NCI-H2107 treated with DMSO at 0.1 percent for 48 hours (cell line): ENCODE data around the gene ATAD3B.
"Not testable (repeated sequence)": the region's sequence is repeated elsewhere in the genome, so short reads cannot be mapped to it uniquely, and the experiment has no call there.

ENCODE experiments used
- DNase-seq: peaks from one replicate; lab custom pipeline; 2025; ENCODE audit not compliant: unreplicated experiment; lab: John Stamatoyannopoulos, UW

Gene ATAD3B

GRCh38 chr1:1432951-1433803 lies 38.4 kb upstream of the ATAD3B start:
- DNase-seq = no peak

- DNase-seq = no peak
These were observed 37.8 kb upstream of the ATAD3B start for GRCh38 chr1:1433804-1434130.

- no peak for DNase-seq
These were observed 37.3 kb upstream of the ATAD3B start for GRCh38 chr1:1434131-1434823.

GRCh38 chr1:1434824-1435105 lies 36.8 kb upstream of the ATAD3B start:
- no peak for DNase-seq

- no peak for DNase-seq
These were observed 36.3 kb upstream of the ATAD3B start, which contains the start of gene VWA1 for GRCh38 chr1:1435106-1435903. VWA1 (plus strand) TSS chr1:1435690; CDS start chr1:1435749, 59 bp downstream.

GRCh38 chr1:1435911-1436629 lies 35.5 kb upstream of the ATAD3B start:
- DNase-seq = no peak

- DNase-seq = no peak
These were observed 34.9 kb upstream of the ATAD3B start for GRCh38 chr1:1436630-1437032.

GRCh38 chr1:1437033-1437903 lies 34.3 kb upstream of the ATAD3B start:
- no peak for DNase-seq

- no peak for DNase-seq
These were observed 33.6 kb upstream of the ATAD3B start for GRCh38 chr1:1437904-1438376.

- no peak for DNase-seq
These were observed 32.8 kb upstream of the ATAD3B start for GRCh38 chr1:1438531-1439381.

- DNase-seq = no peak
These were observed 31.9 kb upstream of the ATAD3B start for GRCh38 chr1:1439546-1440261.

- DNase-seq = no peak
These were observed 31.1 kb upstream of the ATAD3B start for GRCh38 chr1:1440262-1441001.

- no peak for DNase-seq
These were observed 30.3 kb upstream of the ATAD3B start for GRCh38 chr1:1441002-1441888.

- DNase-seq = no peak
These were observed 29.3 kb upstream of the ATAD3B start for GRCh38 chr1:1442069-1442770.

- not testable (repeated sequence) for DNase-seq
These were observed 24.9 kb upstream of the ATAD3B start for GRCh38 chr1:1446631-1447030.

- DNase-seq = no peak
These were observed 22.3 kb upstream of the ATAD3B start, which contains the start of gene ATAD3C for GRCh38 chr1:1449099-1449739. ATAD3C (plus strand) TSS chr1:1449689; CDS start chr1:1450684, 995 bp downstream.
